HepG2 (cell line): Measurements from ENCODE around the gene STK39. TPM values are rescaled to one million over a fixed set of nuclear protein-coding genes. Genes with fewer than 3 reads are reported as not detected.

Experiments
- CBX2 ChIP-seq, 2 experiments: fragments of 200-600 bp in 1 of 2; sonication (generic); formaldehyde crosslinking in 1 of 2; IDR thresholded peaks; 2 replicates each; pipeline versions ENCODE4 v1.7.0 to v1.8.1; 2018 to 2022; ENCODE audit warnings: low read depth in 2 of 2, low read length in 1 of 2, mild to moderate bottlenecking in 1 of 2, missing genetic modification reagents in 1 of 2
- CHCHD3 ChIP-seq: sonication (generic); formaldehyde crosslinking; IDR thresholded peaks from 2 replicates; pipeline ENCODE4 v1.8.0; 2022; ENCODE audit warnings: mild to moderate bottlenecking, missing genetic modification reagents, moderate library complexity
- EHMT2 ChIP-seq: fragments of 200-600 bp; sonication (generic); IDR thresholded peaks from 2 replicates; pipeline ENCODE4 v1.7.0; 2017; ENCODE audit warnings: antibody characterized with exemption, low read depth, low read length, borderline replicate concordance
- ESRRA ChIP-seq: sonication (generic); formaldehyde crosslinking; IDR thresholded peaks from 2 replicates; pipeline ENCODE4 v1.5.1; 2020; ENCODE audit warnings: mild to moderate bottlenecking, low read depth, missing genetic modification reagents
- GABPA ChIP-seq, 2 experiments: IDR thresholded peaks; 2 replicates each; pipeline ENCODE4 v1.6.1; 2011 to 2016; ENCODE audit warnings: low read depth in 2 of 2, low read length in 1 of 2, missing biosample characterization in 1 of 2, missing genetic modification characterization in 1 of 2
- GTF3A ChIP-seq: sonication (generic); formaldehyde crosslinking; conservative IDR thresholded peaks from 2 replicates; pipeline ENCODE4 v1.4.0; 2020; ENCODE audit warnings: mild to moderate bottlenecking, missing genetic modification reagents
- KLF12 ChIP-seq: sonication (generic); formaldehyde crosslinking; IDR thresholded peaks from 2 replicates; pipeline ENCODE4 v1.4.0; 2020; ENCODE audit warnings: missing genetic modification reagents, borderline replicate concordance
- MED8 ChIP-seq: sonication (generic); formaldehyde crosslinking; IDR thresholded peaks from 2 replicates; pipeline ENCODE4 v1.8.1; 2023; ENCODE audit warnings: mild to moderate bottlenecking, missing genetic modification reagents; ENCODE audit not compliant: insufficient replicate concordance
- PLRG1 ChIP-seq: fragments of 450-650 bp; conservative IDR thresholded peaks from 2 replicates; pipeline ENCODE4 v1.6.1; 2016
- RARA ChIP-seq: IDR thresholded peaks from 2 replicates; pipeline ENCODE4 v1.6.1; 2016; ENCODE audit warnings: missing genetic modification reagents, missing compliant biosample characterization
- RCOR2 ChIP-seq: IDR thresholded peaks from 2 replicates; pipeline ENCODE4 v1.6.1; 2016; ENCODE audit warnings: missing biosample characterization, missing genetic modification reagents
- RFXANK ChIP-seq: IDR thresholded peaks from 2 replicates; pipeline ENCODE4 v1.6.1; 2016
- SOX13 ChIP-seq, 3 experiments: fragments of 450-650 bp in 1 of 3; sonication (generic) in 1 of 3; formaldehyde crosslinking in 1 of 3; IDR thresholded peaks in 2 of 3; conservative IDR thresholded peaks in 1 of 3; 2 replicates each; pipeline versions ENCODE4 v1.5.0 to v1.6.1; 2016 to 2020; ENCODE audit warnings: antibody characterized with exemption in 1 of 3, mild to moderate bottlenecking in 1 of 3, missing compliant biosample characterization in 1 of 3, missing genetic modification reagents in 1 of 3, moderate library complexity in 1 of 3
- SUZ12 ChIP-seq: fragments of 150-350 bp; IDR thresholded peaks from 2 replicates; pipeline ENCODE4 v1.6.1; 2014; ENCODE audit warnings: low read depth, low read length
- TBX2 ChIP-seq: sonication (generic); formaldehyde crosslinking; IDR thresholded peaks from 2 replicates; pipeline ENCODE4 v1.5.0; 2020; ENCODE audit warnings: missing genetic modification reagents, mild to moderate bottlenecking, borderline replicate concordance
- TEAD3 ChIP-seq: optimal IDR thresholded peaks from 2 replicates; pipeline ENCODE3; 2016; ENCODE audit warnings: borderline replicate concordance
- ZBTB2 ChIP-seq: sonication (generic); formaldehyde crosslinking; IDR thresholded peaks from 2 replicates; pipeline ENCODE4 v1.8.0; 2022; ENCODE audit warnings: low read depth, missing genetic modification reagents
- ZBTB38 ChIP-seq: sonication (generic); formaldehyde crosslinking; IDR thresholded peaks from 2 replicates; pipeline ENCODE4 v1.5.1; 2020; ENCODE audit warnings: mild to moderate bottlenecking, missing genetic modification reagents
- ZFP82 ChIP-seq: sonication (generic); formaldehyde crosslinking; IDR thresholded peaks from 2 replicates; pipeline ENCODE4 v1.5.1; 2020; ENCODE audit warnings: mild to moderate bottlenecking, missing genetic modification reagents, borderline replicate concordance
- ZNF235 ChIP-seq: sonication (generic); formaldehyde crosslinking; IDR thresholded peaks from 2 replicates; pipeline ENCODE4 v1.8.1; 2023; ENCODE audit warnings: mild to moderate bottlenecking, missing genetic modification reagents, borderline replicate concordance
- ZNF296 ChIP-seq: sonication (generic); formaldehyde crosslinking; conservative IDR thresholded peaks from 2 replicates; pipeline ENCODE4 v1.5.0; 2020; ENCODE audit warnings: mild to moderate bottlenecking, missing genetic modification reagents
- ZNF503 ChIP-seq: sonication (generic); formaldehyde crosslinking; IDR thresholded peaks from 2 replicates; pipeline ENCODE4 v1.4.0; 2020; ENCODE audit warnings: missing genetic modification reagents
- polyA plus RNA-seq, 8 experiments: library from polyadenylated mRNA; depleted of rRNA in 3 of 8; stranded (reverse) in 7 of 8; unstranded in 1 of 8; fragments of >200 nt; fragmentation: Illumina TruSeq in 4 of 8; extraction: Trizol in 4 of 8; gene quantifications; 2 replicates each; pipeline versions ENCODE4 v1.2.1 to v1.2.3, GENCODE V29; 2011 to 2016; ENCODE audit warnings: low read depth in 4 of 8, missing spikeins in 1 of 8, mixed read lengths in 1 of 8; ENCODE audit not compliant: insufficient read depth in 1 of 8
- total RNA-seq, 5 experiments: library from RNA; depleted of rRNA; stranded (reverse); fragments of >200 nt; fragmentation: Illumina TruSeq; extraction: Trizol; gene quantifications; 2 replicates each; pipeline ENCODE4 v1.2.3, GENCODE V29; 2016; ENCODE audit warnings: low read depth in 1 of 5
- TF ChIP-seq, protein P1 (sequence below), 2 experiments: IDR thresholded peaks; 2 replicates each; pipeline ENCODE4 v1.6.1; 2011 to 2012; ENCODE audit warnings: low read length in 2 of 2, borderline replicate concordance in 1 of 2, low read depth in 1 of 2, mild to moderate bottlenecking in 1 of 2, moderate library complexity in 1 of 2

Gene STK39
- total and polyA plus RNA-seq, 2 of the 13 experiments (the other 11 are each of a cell fraction or from before 2014, with no cell fraction given), result 27.3 to 38.4 TPM

DNA sequence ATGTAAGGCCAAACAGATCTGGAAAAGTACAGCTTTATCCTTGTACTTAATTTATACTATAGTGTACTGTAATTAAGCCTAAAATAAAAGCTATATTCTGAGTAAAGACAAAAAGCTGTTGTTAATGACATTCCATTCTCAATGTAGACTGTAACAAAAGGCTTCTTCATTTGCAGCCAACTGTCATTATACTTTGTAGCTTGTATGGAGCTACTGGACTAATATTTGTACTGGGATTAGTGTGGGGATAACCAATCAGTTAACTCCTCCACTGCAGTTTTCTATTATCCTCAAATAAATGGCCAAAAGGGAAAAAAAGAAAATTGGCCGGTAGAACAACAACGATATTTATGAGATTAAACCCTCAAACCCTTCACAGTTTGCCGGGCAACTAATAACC lies 66.5 kb downstream of the STK39 start (continued):
- no peak for TF ChIP-seq ZBTB38 (CRISPR knock-in tag)
- TF ChIP-seq RFXANK, result 0 out of 2 replicates have a peak, but pooled peaks have one; percentile 6
- no peak for TF ChIP-seq CHCHD3 (CRISPR knock-in tag)
- peak; percentile 92 for TF ChIP-seq EHMT2
- TF ChIP-seq CBX2 (IDR thresholded peaks at IDR 0.05; ENCODE audit: low read depth, low read length), result no peak
- TF ChIP-seq CBX2 (CRISPR knock-in tag; IDR thresholded peaks at IDR 0.05; ENCODE audit: low read depth), result no peak
- no peak for TF ChIP-seq PLRG1
- no peak for TF ChIP-seq ZNF235 (CRISPR knock-in tag)
- no peak for TF ChIP-seq MED8 (CRISPR knock-in tag)
- peak; percentile 8 for TF ChIP-seq TEAD3 (CRISPR knock-in tag)
- TF ChIP-seq ZNF296 (CRISPR knock-in tag), result no peak
- no peak for TF ChIP-seq GABPA (IDR thresholded peaks at IDR 0.05; ENCODE audit: low read depth, low read length)
- TF ChIP-seq GABPA (CRISPR knock-in tag; IDR thresholded peaks at IDR 0.05; ENCODE audit: low read depth), result no peak
- TF ChIP-seq TBX2 (CRISPR knock-in tag), result peak; percentile 86
- TF ChIP-seq RCOR2 (CRISPR knock-in tag), result 0 out of 2 replicates have a peak, but pooled peaks have one; percentile 38
- TF ChIP-seq SOX13 (IDR thresholded peaks at IDR 0.05), result peak; percentile 76; the same call in 1 of the 2 replicates
- TF ChIP-seq SOX13 (CRISPR knock-in tag; conservative IDR thresholded peaks at IDR 0.05 in 1 of 2, IDR thresholded peaks at IDR 0.05 in 1 of 2), result peak in 1 of 2 experiments; percentile 97; a peak in 2 of 4 replicates
- no peak for TF ChIP-seq SUZ12
- TF ChIP-seq GTF3A, result no peak
- TF ChIP-seq KLF12, result no peak
- TF ChIP-seq ZBTB2, result no peak
- TF ChIP-seq ZNF503 (CRISPR knock-in tag), result peak; percentile 87
- TF ChIP-seq RARA (CRISPR knock-in tag), result 0 out of 2 replicates have a peak, but pooled peaks have one; percentile 19
- TF ChIP-seq ZFP82 (CRISPR knock-in tag), result no peak
- TF ChIP-seq ESRRA (CRISPR knock-in tag), result 0 out of 2 replicates have a peak, but pooled peaks have one; percentile 15
- TF ChIP-seq, protein P1, sequence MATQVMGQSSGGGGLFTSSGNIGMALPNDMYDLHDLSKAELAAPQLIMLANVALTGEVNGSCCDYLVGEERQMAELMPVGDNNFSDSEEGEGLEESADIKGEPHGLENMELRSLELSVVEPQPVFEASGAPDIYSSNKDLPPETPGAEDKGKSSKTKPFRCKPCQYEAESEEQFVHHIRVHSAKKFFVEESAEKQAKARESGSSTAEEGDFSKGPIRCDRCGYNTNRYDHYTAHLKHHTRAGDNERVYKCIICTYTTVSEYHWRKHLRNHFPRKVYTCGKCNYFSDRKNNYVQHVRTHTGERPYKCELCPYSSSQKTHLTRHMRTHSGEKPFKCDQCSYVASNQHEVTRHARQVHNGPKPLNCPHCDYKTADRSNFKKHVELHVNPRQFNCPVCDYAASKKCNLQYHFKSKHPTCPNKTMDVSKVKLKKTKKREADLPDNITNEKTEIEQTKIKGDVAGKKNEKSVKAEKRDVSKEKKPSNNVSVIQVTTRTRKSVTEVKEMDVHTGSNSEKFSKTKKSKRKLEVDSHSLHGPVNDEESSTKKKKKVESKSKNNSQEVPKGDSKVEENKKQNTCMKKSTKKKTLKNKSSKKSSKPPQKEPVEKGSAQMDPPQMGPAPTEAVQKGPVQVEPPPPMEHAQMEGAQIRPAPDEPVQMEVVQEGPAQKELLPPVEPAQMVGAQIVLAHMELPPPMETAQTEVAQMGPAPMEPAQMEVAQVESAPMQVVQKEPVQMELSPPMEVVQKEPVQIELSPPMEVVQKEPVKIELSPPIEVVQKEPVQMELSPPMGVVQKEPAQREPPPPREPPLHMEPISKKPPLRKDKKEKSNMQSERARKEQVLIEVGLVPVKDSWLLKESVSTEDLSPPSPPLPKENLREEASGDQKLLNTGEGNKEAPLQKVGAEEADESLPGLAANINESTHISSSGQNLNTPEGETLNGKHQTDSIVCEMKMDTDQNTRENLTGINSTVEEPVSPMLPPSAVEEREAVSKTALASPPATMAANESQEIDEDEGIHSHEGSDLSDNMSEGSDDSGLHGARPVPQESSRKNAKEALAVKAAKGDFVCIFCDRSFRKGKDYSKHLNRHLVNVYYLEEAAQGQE (IDR thresholded peaks at IDR 0.05; ENCODE audit: borderline replicate concordance in 1 of 2, low read depth in 1 of 2, low read length in 2 of 2), result 0 out of 4 replicates have a peak, but pooled peaks of 1 of the 2 experiments have one; percentile 10
